HG03097 (cell line): Measurements from ENCODE around the gene ACAD11.
A peak's percentile ranks its signal among the peaks of the same experiment; 100 is the strongest.

Experiments
- ATAC-seq: cut with Tn5 transposase; IDR thresholded peaks from one replicate; pipeline ENCODE4 v1.9.1; 2021; ENCODE audit not compliant: unreplicated experiment, low FRiP score

ACAD11 gene

GRCh38 chr3:132659365-132660051 is at the start of gene ACAD11:
ACAD11 (minus strand) TSS chr3:132659809; CDS start chr3:132659751, 58 bp downstream.
- ATAC-seq: peak; percentile 51

- ATAC-seq: no peak
Observed at GRCh38 chr3:132703733-132704132, 44.1 kb upstream of the ACAD11 start.

GRCh38 chr3:132695422-132695821 is 35.8 kb upstream of the ACAD11 start:
- no peak for ATAC-seq

- no peak for ATAC-seq
Observed at GRCh38 chr3:132694991-132695390, 35.4 kb upstream of the ACAD11 start.

GRCh38 chr3:132690040-132690439 is 30.4 kb upstream of the ACAD11 start:
- ATAC-seq: no peak

GRCh38 chr3:132682201-132682600 is 22.6 kb upstream of the ACAD11 start:
- no peak for ATAC-seq

- ATAC-seq: no peak
Observed at GRCh38 chr3:132681421-132681820, 21.8 kb upstream of the ACAD11 start.

- ATAC-seq: no peak
Observed at GRCh38 chr3:132679911-132680310, 20.3 kb upstream of the ACAD11 start.

- no peak for ATAC-seq
Observed at GRCh38 chr3:132675408-132675807, 15.8 kb upstream of the ACAD11 start.

GRCh38 chr3:132669256-132669777 is 9.7 kb upstream of the ACAD11 start:
- ATAC-seq: no peak

- ATAC-seq: no peak
Observed at GRCh38 chr3:132665230-132665745, 5.7 kb upstream of the ACAD11 start.

- no peak for ATAC-seq
Observed at GRCh38 chr3:132662212-132662611, 2.6 kb upstream of the ACAD11 start.

- no peak for ATAC-seq
Observed at GRCh38 chr3:132661101-132661500, 1.5 kb upstream of the ACAD11 start.

GRCh38 chr3:132660811-132661070 is 1.1 kb upstream of the ACAD11 start:
- ATAC-seq: no peak

- ATAC-seq: peak; percentile 58
Observed at GRCh38 chr3:132660052-132660810, 622 bp upstream of the ACAD11 start, which contains the start of gene UBA5. UBA5 (plus strand) TSS chr3:132660329; CDS start chr3:132660538, 209 bp downstream.

GRCh38 chr3:132659000-132659364 is 627 bp downstream of the ACAD11 start:
- ATAC-seq: no peak

GRCh38 chr3:132657869-132658747 is 1.5 kb downstream of the ACAD11 start:
- no peak for ATAC-seq

- ATAC-seq: no peak
Observed at GRCh38 chr3:132655471-132655870, 4.1 kb downstream of the ACAD11 start.

- ATAC-seq: no peak
Observed at GRCh38 chr3:132654721-132655120, 4.9 kb downstream of the ACAD11 start.

GRCh38 chr3:132654190-132654589 is 5.4 kb downstream of the ACAD11 start:
- no peak for ATAC-seq
